Activated T-cell treated with anti-CD3 and anti-CD28 coated beads for 24 hours (primary cell): ENCODE measurements around the gene TSPAN7.

Source experiments
- DNase-seq: peaks from one replicate; pipeline ENCODE4 v3.0.0-alpha.2; 2020; ENCODE audit warnings: low read depth

Gene TSPAN7

DNA sequence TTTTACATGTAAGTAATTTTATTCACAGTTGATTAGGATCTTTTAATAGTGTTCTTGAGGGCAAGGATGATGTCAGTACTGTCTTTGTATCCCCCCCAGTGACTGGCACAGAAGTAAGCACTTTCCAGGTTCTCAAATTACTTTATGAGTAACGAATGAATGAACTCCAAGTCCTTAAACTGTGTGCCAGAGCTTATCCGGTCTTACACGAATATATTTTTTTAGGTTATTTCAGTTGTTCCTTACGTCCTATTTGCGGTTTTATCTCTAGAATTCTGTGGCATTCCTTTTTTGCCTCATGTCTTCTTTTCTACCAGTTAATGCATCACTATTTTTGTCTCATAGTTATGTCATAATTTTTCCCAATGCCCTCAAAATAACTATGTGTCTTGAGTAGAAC lies 133.1 kb downstream of the TSPAN7 start:
- DNase-seq: no peak

DNA sequence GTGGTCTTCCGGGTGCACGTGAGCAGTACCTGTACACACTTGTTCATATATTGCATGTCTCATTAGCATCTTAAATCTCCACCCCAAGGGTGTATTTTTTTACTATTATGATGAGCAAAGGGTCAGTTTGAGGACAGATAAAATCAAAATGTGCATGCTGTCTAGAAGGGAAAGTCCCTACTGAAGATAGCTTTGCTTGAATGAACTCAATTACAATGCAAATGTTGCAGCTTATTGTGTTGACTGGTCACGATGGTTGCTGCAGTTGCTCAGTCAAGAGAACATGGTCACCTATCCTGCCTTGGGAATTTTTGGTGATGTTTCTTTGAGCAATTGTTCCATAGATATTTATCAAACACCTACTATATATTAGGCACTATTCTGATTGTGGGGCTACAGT lies 136.1 kb downstream of the TSPAN7 start:
- DNase-seq: no peak

DNA sequence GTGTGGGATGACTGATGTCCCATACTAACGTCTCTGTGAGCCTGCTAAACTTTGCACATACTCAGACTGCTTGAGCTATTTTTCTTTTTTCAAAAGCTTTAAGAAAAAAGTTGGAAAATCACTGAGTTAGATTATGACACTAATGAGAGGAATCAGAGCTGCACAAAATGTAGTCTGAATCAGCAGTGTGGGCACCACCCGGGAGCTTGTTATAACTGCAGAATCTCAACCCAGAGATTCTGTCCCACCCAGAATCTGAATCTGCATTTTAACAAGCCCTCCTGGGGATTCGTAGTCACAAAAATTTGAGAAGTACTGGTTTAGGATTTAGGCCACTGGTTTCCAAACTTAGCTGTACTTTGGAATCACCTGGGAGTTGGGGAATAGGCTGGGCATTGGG lies 137.8 kb downstream of the TSPAN7 start:
- no peak for DNase-seq

DNA sequence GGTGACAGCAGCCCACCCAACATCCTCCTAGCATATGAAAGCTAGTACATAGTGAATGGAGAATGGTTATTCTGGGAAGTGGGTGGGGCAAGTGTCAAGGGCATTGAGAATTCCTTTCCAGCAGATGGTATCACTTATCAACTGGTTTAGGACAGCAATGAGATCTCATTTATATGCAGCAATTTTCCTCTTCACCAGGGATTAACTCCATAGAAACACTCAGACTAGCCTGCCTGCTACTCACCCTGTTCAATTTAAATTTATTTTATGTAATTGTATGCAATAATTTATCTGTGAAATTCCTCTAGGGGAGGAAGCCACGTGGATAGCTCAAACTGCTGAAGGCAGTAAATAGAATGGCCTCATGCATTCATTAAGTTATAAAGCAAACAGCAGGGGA lies 138.4 kb downstream of the TSPAN7 start:
- DNase-seq: no peak

DNA sequence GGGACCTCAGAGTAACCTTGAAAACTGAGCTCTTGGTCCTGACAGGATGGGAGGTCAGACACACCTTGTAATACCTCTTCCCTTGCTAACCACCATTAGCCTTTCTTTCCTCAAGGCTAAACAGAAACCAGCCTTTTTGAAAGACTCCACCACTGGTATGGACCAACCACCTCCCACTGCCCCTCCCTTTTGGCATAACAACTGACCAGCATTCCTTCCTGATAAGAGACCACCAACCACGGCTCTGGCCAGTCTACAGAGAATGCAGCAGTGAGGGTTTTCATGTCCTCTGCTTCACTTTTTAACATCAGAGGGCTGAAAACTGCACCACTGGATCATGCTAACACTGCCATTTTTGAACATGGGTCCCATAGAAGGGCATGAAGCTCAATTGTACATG lies 139.7 kb downstream of the TSPAN7 start:
- DNase-seq: no peak

DNA sequence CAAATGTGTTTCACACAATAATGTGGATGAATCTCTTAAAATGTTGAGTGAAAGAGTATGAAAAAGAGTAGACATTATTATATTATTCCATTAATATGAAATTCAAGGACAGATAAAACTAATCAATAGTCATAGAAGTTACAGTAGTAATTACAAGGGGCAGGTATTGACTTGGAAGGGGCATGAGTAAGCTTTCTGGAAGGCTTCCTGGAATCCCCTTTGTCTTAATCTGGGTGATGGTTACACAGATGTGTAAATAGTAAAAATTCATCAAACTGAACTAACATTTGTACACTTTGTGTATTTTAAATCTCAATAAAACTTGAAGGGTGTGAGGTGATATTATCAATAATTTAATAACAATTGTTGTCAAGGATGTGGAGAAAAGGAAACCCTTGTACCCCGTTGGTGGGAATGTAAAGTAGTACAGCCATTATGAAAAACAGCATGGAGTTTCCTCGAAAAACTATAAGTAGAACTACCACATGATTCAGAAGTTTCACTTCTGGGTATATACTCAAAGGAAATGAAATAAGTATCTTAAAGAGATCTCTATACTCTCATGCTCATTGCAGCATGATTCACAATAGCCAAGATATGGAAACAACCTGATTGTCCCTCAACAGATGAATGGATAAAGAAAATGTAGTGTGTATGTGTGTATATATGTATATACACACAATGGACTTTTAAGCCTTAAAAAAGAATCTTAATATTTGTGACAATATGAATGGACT lies 143.0 kb downstream of the TSPAN7 start:
- no peak for DNase-seq

DNA sequence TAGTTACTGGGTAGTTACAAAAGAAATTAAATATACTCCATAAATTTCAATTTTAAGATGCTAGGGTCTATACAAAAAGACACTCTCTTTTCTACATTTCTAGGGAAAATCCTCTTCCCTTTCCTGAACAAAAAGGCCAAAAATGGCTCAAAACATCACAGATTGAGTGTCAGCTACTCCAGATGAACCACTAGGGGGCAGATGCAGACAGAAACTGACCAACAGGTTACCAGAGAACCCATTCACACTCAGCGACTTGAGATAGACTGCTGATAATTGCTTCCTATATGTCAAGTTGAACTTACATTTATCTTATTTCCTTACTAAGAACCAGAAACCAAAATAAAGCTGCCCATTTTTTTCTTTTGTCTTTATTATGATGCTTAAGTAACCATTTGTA lies 156.5 kb downstream of the TSPAN7 start:
- no peak for DNase-seq

DNA sequence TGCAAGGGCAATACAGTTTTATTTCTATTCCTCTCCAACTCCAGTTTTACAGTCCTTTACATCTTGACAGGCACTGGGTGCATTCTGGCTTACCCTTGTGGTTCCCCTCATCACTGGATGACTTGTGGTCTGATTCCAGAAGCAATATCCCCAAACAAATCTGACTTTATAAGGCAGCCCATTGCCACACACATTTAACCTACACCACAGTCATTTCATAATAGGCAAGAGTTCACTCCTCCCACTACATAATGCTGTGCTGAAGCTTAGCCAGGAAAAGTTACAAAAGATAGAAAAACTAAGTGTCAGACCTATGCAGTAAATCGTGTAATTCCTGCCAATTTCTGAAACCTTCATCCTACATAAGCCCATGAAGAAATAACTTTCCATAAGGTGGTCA lies 157.0 kb downstream of the TSPAN7 start:
- DNase-seq: no peak

DNA sequence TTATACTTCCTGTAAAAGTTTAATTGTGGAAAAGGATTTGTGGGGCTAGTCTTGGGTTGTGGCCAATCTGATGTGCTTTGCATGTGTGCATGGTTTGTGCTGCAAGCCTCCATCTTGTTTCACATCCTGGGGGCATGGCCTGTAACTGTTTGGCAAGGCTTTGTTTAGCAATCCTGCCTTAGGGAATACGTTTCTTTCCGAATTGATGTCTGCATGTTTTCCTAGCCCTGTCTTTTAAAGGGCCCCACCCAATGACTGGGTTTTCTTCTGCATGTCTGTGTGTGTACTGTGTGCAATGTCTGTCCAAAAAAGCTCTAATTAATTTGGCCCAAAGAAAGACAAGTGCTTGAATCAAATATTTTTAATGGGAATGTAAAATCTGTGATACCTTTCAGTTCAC lies 165.3 kb downstream of the TSPAN7 start:
- no peak for DNase-seq

DNA sequence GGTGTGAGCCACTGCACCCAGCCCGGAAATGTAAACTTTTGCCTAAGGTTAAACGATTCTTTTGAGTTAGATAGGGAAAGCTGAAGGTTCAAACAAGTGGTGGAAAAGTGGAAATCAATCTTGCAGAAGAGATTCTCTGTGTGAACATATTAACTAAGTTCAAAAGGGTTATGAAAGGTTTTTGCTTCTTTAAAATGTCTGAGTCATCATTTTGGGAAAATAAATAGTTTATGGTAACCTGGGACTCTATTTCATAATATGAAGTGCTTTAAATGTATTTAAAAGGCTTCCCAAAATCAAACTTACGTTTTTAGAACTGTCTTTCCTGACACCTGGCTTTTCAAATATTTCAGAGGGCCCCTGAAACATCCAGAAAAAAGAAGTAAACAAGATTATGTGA lies 166.3 kb downstream of the TSPAN7 start:
- no peak for DNase-seq

DNA sequence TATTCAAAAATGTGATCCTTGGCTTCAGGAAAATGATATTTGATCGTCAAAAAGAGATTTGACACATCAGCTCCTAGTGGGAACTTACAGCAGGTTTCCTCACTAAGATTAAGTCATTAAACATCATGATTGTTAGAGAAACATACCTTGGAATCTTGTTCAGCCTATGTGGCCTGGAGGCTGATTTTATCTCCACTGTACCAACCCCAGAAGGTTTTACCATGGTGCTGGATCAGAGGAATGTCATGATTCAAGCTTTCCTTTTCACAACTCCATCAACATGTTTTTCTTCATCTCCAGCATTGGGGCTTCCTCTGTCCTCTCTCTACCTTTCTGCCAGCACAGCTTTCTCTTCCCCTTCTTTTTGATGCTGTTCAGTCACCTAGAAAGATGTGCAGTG lies 171.5 kb downstream of the TSPAN7 start:
- DNase-seq: no peak
